ENCODE results near the gene DDX42.

DDX42 gene, protein sequence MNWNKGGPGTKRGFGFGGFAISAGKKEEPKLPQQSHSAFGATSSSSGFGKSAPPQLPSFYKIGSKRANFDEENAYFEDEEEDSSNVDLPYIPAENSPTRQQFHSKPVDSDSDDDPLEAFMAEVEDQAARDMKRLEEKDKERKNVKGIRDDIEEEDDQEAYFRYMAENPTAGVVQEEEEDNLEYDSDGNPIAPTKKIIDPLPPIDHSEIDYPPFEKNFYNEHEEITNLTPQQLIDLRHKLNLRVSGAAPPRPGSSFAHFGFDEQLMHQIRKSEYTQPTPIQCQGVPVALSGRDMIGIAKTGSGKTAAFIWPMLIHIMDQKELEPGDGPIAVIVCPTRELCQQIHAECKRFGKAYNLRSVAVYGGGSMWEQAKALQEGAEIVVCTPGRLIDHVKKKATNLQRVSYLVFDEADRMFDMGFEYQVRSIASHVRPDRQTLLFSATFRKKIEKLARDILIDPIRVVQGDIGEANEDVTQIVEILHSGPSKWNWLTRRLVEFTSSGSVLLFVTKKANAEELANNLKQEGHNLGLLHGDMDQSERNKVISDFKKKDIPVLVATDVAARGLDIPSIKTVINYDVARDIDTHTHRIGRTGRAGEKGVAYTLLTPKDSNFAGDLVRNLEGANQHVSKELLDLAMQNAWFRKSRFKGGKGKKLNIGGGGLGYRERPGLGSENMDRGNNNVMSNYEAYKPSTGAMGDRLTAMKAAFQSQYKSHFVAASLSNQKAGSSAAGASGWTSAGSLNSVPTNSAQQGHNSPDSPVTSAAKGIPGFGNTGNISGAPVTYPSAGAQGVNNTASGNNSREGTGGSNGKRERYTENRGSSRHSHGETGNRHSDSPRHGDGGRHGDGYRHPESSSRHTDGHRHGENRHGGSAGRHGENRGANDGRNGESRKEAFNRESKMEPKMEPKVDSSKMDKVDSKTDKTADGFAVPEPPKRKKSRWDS

GRCh38 chr17:63774141-63774968, at the start of gene DDX42:
DDX42 (plus strand) TSS chr17:63774170; CDS start chr17:63787050, 12,880 bp downstream.
- peak in 1 of 2 experiments; percentile 73 for DNase-seq

- DNase-seq: no peak
These were observed 38.3 kb upstream of the DDX42 start for GRCh38 chr17:63735691-63736090.

DNA sequence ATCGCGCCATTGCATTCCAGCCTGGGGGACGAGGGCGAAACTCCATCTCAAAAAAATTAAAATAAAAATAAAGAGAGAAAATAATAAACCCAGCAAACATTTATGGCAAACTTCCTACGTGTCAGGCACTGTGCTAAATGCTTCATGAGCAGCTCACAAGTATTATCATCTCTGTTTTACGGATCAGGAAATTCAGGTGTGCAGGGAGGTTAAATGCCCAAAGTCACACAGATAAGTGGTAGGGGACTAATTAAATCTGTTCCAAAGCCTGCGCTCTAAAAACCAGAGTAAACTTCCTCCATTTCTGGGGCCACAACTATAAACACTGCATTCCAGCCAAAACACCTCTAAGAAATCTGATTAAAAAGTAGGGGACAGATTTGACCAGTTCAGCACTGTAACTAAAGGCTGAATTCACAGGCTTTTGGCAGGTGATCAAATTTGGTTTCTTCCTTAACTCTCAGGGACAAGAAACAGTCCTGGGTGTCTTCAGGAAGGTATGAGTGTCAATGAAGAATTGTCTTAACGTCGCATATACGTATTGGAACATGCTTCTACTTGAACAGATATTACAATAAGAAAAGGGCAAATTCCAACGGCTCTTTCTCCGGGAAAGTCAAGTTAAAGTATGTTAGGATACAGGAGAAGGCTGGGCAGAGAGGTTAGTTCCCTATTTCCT, 33.4 kb upstream of the DDX42 start:
- no peak for DNase-seq

GRCh38 chr17:63741143-63741407, 32.9 kb upstream of the DDX42 start:
- DNase-seq: no peak

DNA sequence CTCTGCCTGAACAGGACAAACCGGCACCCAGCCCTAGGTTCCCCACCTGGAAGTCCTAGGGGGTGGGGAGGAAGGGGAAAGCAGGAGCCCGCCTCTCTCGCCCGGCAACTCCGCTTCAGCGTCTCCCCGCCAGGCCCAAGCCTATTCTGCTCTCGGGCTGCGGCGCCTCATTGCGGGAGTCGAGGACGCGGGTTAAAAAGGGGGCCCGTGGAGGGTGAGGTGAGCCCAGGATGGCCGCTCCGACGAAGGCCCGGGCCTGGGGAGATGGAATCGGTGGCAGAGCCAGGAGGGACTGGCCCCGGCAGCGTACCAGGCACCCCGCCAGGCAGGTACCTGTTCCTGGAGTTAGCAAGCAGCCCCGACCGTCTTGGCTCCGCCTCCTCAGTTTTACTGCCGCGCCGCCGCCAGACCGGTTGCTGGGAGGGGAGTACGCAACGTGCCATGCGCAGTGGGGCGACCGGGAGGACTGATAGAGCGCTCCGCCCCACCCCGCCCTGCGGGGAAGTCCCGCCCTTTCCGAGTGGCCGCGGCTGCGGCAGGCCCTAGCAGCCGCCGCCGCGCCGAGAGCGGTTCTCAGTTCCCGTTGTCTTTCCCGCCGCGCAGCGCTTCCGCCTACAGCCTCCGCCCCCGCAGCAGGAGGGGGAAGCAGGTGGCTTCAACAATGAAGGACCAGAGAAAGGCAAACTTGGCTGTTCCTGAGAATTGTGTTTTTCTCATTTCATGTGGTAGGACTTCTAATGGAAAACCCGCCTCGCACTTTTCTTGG, 32.4 kb upstream of the DDX42 start, which contains the start of gene STRADA:
STRADA (minus strand) TSS at position 392 of the 766 bp plus-strand sequence. CDS start 13,430 bp downstream, outside the sequence.
- peak; percentile 95 to 97 for DNase-seq

- DNase-seq: no peak
These were observed 22.2 kb upstream of the DDX42 start for GRCh38 chr17:63751806-63752205.

DNA sequence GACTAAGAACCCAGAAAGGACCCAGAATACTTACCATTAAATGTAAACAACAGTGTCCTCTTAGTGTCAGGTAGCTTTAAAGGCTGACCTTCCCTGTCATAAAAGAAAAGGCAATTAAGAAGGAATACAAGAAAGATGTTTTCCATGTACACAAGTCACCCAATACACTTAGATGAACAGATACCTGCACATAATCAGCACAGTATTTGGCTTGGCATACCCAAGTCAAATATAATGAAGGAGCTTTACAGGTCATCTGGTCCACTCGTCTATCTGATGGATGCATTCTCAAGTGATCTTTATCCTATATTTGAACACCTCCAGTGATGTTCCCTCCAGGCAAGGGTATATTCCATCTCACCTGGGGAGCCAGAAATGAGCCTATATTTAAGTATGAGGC, 21.3 kb upstream of the DDX42 start:
- no peak for DNase-seq

DNA sequence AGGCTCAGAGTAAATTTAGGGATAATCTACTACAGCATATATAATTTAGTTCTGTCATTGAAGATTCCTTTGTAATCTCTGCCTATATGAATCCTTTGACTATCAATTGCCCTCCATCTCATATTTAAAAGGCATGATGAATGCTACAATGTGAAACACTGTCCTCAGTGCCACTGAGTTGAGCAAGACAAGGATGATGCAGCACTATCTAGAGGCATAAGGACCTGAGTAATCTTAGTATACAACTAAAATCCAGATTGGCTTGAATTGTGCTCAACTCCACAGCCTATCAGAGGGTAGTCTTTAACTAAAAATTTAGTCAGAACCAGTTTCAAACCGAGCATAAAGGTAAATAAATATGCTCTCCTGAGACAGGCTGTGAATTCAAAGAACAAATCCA, 20.8 kb upstream of the DDX42 start:
- DNase-seq: no peak

- DNase-seq: no peak
These were observed 19.9 kb upstream of the DDX42 start for GRCh38 chr17:63754046-63754445.

- no peak for DNase-seq
These were observed 15.5 kb upstream of the DDX42 start for GRCh38 chr17:63758428-63758827.

GRCh38 chr17:63760771-63761539, 13.0 kb upstream of the DDX42 start:
- no peak for DNase-seq

GRCh38 chr17:63762161-63763078, 11.6 kb upstream of the DDX42 start:
- DNase-seq: no peak

DNA sequence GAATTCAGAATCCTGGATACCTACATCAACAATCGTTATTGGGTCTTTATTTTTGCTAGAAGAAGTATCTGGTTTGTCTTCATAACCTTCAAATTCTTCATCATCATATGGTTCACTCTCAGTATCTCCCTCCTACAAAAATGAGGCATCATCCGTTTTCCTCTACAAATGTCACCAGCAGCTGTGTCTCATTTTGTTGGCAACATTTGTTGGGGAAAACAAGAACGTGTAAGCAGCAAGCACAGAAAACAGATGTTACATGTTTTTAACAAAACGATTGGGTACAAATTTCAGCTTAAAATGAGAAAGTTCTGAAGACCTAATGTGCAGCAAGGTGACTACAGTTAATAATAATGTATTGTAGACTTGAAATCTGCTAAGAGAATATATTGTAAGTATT, 9.3 kb upstream of the DDX42 start:
- DNase-seq: no peak

GRCh38 chr17:63766754-63767153, 7.2 kb upstream of the DDX42 start:
- DNase-seq: no peak

DNA sequence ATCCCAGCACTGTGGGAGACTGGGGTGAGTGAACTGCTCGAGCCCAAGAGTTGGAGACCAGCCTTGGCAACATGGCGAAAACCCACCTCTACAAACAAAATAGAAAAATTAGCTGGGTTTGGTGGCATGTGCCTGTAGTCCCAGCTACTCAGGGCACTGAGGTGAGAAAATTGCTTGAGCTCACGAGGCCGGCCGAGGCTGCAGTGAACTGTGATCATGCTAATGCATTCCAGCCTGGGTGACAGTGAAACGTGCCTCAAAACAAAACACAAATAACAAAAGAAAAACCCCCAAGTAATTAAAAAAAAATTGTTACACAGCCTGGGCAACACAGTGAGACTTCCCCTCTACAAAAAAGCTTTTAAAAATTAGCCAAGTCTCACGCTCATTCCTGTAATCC, 5.5 kb upstream of the DDX42 start:
- DNase-seq: no peak

DNA sequence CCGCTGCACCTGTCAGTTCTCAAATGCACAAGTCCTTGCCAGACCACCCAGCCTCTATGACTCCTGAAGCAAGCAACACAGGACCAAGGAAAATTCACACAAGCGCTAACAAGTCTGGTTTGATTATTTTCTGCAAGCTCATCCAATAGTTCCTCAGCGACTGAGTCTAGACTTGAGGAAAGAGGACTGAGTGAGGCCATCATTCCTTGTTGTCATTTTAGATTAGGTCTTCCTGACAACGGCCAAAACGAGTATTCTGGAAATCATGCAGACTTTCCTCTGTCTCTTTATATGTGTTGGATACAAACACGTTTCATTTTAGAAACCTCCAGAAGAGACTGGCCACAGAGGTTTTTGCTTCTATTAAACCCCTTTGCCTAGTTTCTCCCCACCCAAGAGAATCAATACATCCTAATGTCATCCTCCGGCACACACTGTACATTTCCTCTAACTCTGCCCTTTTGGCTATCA, 1.1 kb upstream of the DDX42 start:
- DNase-seq: no peak

GRCh38 chr17:63773272-63774140, 464 bp upstream of the DDX42 start, which contains the start of gene CCDC47:
CCDC47 (minus strand) TSS chr17:63773597; CDS start chr17:63766175, 7,422 bp downstream.
- peak; percentile 96 to 97 for DNase-seq

- DNase-seq: no peak
These were observed 947 bp downstream of the DDX42 start for GRCh38 chr17:63774969-63775265.

- DNase-seq: no peak
These were observed 1.4 kb downstream of the DDX42 start for GRCh38 chr17:63775420-63775819.
